ENCODE data around the gene A2M.

DNA sequence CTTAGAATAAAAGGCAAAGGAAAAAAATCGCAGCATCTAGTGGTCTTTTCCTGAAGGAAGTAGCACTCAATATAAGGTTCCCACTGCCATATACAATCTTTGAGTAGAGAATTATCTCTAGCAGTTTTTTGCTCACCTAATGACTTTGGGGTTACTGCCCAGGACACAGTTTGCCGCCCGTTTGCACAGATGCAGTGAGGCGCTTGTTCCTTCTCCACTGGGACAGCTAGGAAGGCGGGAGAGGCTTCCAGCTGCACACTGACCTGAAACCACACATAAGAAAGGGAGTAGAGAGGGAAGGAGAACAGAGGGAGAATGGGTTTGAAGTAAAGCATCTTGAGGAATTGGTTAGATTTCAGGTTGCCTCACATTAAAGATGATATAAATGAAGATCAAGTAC is 25.5 kb downstream of the A2M start:
- TF ChIP-seq CTCF (IDR thresholded peaks at IDR 0.05) (no peak), POLR2A (IDR thresholded peaks at IDR 0.05) (no peak)
